Right lobe of liver (tissue), 6 donors: Measurements from ENCODE around the gene CLASRP. TPM values are rescaled to one million over a fixed set of nuclear protein-coding genes. Genes with fewer than 3 reads are reported as not detected.
"Not testable (repeated sequence)": the region's sequence is repeated elsewhere in the genome, so short reads cannot be mapped to it uniquely, and the experiment has no call there.

ENCODE experiments used
- ATAC-seq, 4 donors: fragments of 200-7000 bp; cut with Tn5 transposase; one replicate each; pipeline ENCODE4 v1.9.1; 2020; ENCODE audit warnings: mild to moderate bottlenecking in 4 of 4, moderate library complexity in 4 of 4
- DNase-seq, 3 donors: peaks; one replicate each; pipeline ENCODE4 v3.0.0-alpha.2; 2020
- H3K27ac ChIP-seq, 3 donors: fragments of 200-600 bp; one replicate each; pipeline ENCODE4 v1.8.0; 2022
- H3K27me3 ChIP-seq, 2 donors: fragments of 200-600 bp; one replicate each; pipeline ENCODE4 v1.8.0; 2022
- H3K36me3 ChIP-seq, 4 donors: fragments of 200-600 bp; sonication (generic) in 1 of 4; one replicate each; pipeline versions ENCODE4 v1.5.1 to v1.8.0; 2017 to 2022; ENCODE audit warnings: control low read depth in 1 of 4
- H3K4me1 ChIP-seq, 4 donors: fragments of 200-600 bp; sonication (generic) in 1 of 4; one replicate each; pipeline versions ENCODE4 v1.5.1 to v1.8.0; 2017 to 2022; ENCODE audit warnings: control low read depth in 1 of 4
- H3K4me3 ChIP-seq, 3 donors: fragments of 200-600 bp; one replicate each; pipeline ENCODE4 v1.8.0; 2022
- H3K9me3 ChIP-seq, 4 donors: fragments of 200-600 bp; sonication (generic) in 1 of 4; one replicate each; pipeline versions ENCODE4 v1.5.1 to v1.8.0; 2017 to 2022; ENCODE audit warnings: control low read depth in 1 of 4
- CTCF ChIP-seq, 4 donors: fragments of 200-600 bp in 3 of 4; fragments of 450-650 bp in 1 of 4; IDR thresholded peaks; one replicate each; pipeline versions ENCODE4 v1.5.1 to v1.8.0; 2016 to 2022; ENCODE audit warnings: antibody characterized with exemption in 4 of 4, mild to moderate bottlenecking in 2 of 4
- POLR2A ChIP-seq: fragments of 450-650 bp; IDR thresholded peaks from one replicate; pipeline ENCODE4 v1.6.1; 2017; ENCODE audit warnings: antibody characterized with exemption, mild to moderate bottlenecking
- WGBS: methylation state at CpG from one replicate; pipeline ENCODE4 v1.1.6; 2018; ENCODE audit warnings: low coverage, low lambda C conversion rate; ENCODE audit not compliant: insufficient coverage; ENCODE audit errors: missing lambda C conversion rate; 5-methylcytosine and 5-hydroxymethylcytosine counted together
- intact Hi-C, 2 donors: fragments of 100-400 bp; cut with DNase I; formaldehyde crosslinking; loops; one replicate each; pipeline versions ENCODE4 v1.11.2 to v1.14.1; 2022
- total RNA-seq, 6 experiments: library from RNA; depleted of rRNA in 2 of 6; stranded (reverse); fragments of >200 nt in 2 of 6; fragmentation: NEBNext Ultra II Directional in 3 of 6; extraction: Animal tissue kit (Norgen Biotek cat#: 25700) in 3 of 6; gene quantifications; one replicate each; pipeline versions ENCODE4 v1.1.0 to v1.2.4, GENCODE V29; 2016 to 2023
- donor health status: DM: no; HTN: yes; CAD: no.
- donor health status: DM: no; HTN: no; CAD: no.
- donor health status: DM: no; HTN: no; CAD: no.
- donor health status: DM: no; HTN: yes; CAD: no.
- donor health status: DM: no; HTN: yes; CAD: no.

Gene CLASRP
- total RNA-seq, 6 experiments from 2014 or later, result 30.5 to 66.8 (median 44.8) TPM

- H3K27me3 ChIP-seq, result no peaks in the 10 kb centered on the region
- no peak overlapping the region for H3K27ac ChIP-seq
- no peak overlapping the region for H3K4me3 ChIP-seq
- intact Hi-C loops, result no loop called here
- no peak for DNase-seq
- WGBS, result 94% methylated on average over 10 of the region's 44 CpGs
- no peaks in the 10 kb centered on the region for H3K9me3 ChIP-seq
- H3K4me1 ChIP-seq, result no peaks in the 10 kb centered on the region
- ATAC-seq, result peak in 1 of 4 donors; percentile 5
- TF ChIP-seq POLR2A, result no peak
- no peak for TF ChIP-seq CTCF (IDR thresholded peaks at IDR 0.05)
- peaks cover 0 to 32% (median 13%) of the 10 kb centered on the region in 4 donors for H3K36me3 ChIP-seq
Observed at GRCh38 chr19:44992336-44993163, 46.3 kb upstream of the CLASRP start.

GRCh38 chr19:44993526-44993925 lies 45.3 kb upstream of the CLASRP start:
- no peaks in the 10 kb centered on the region for H3K4me1 ChIP-seq
- ATAC-seq (no peak), DNase-seq (no peak)
- H3K9me3 ChIP-seq, result no peaks in the 10 kb centered on the region
- WGBS, result 65% methylated on average over 2 of the region's 6 CpGs
- no peaks in the 10 kb centered on the region for H3K27me3 ChIP-seq
- no peak overlapping the region for H3K4me3 ChIP-seq
- intact Hi-C loops, result no loop called here
- peaks cover 0 to 25% (median 12%) of the 10 kb centered on the region in 4 donors for H3K36me3 ChIP-seq
- TF ChIP-seq CTCF (IDR thresholded peaks at IDR 0.05), result no peak
- TF ChIP-seq POLR2A, result no peak
- no peak overlapping the region for H3K27ac ChIP-seq

- H3K36me3 ChIP-seq, result peaks cover 0 to 20% (median 10%) of the 10 kb centered on the region in 4 donors
- no CpG with 5 or more reads among the region's 12 CpGs for WGBS
- H3K4me3 ChIP-seq, result no peak overlapping the region
- TF ChIP-seq CTCF (IDR thresholded peaks at IDR 0.05) (no peak), POLR2A (no peak)
- H3K9me3 ChIP-seq, result no peaks in the 10 kb centered on the region
- no peaks in the 10 kb centered on the region for H3K4me1 ChIP-seq
- no peak overlapping the region for H3K27ac ChIP-seq
- peak in 1 of 4 donors; percentile 17 for ATAC-seq
- intact Hi-C loops, result no loop called here
- no peaks in the 10 kb centered on the region for H3K27me3 ChIP-seq
- no peak for DNase-seq
Observed at GRCh38 chr19:44993926-44994537, 44.8 kb upstream of the CLASRP start.

GRCh38 chr19:44998025-44998424 lies 40.8 kb upstream of the CLASRP start:
- no peak overlapping the region for H3K27ac ChIP-seq
- DNase-seq (no peak), ATAC-seq (no peak)
- intact Hi-C loops, result no loop called here
- TF ChIP-seq CTCF (IDR thresholded peaks at IDR 0.05), result no peak
- TF ChIP-seq POLR2A, result no peak
- peaks cover 0 to under 1% (median 0%) of the 10 kb centered on the region in 4 donors for H3K36me3 ChIP-seq
- H3K27me3 ChIP-seq, result no peaks in the 10 kb centered on the region
- 82% methylated on average over 4 of the region's 4 CpGs for WGBS
- H3K9me3 ChIP-seq, result no peaks in the 10 kb centered on the region
- no peak overlapping the region for H3K4me3 ChIP-seq
- H3K4me1 ChIP-seq, result no peaks in the 10 kb centered on the region

GRCh38 chr19:44999131-44999925 lies 39.5 kb upstream of the CLASRP start:
- H3K36me3 ChIP-seq, DNase-seq, H3K9me3 ChIP-seq, H3K4me1 ChIP-seq, H3K4me3 ChIP-seq, intact Hi-C loops, H3K27me3 ChIP-seq, H3K27ac ChIP-seq, ATAC-seq: not testable (repeated sequence)
- WGBS, result 58% methylated on average over 7 of the region's 12 CpGs

GRCh38 chr19:45000665-45001064 lies 38.2 kb upstream of the CLASRP start:
- Histone ChIP-seq H3K4me3 (peak overlapping the region in 1 of 3 donors; percentile 73), H3K27ac (peak overlapping the region in 1 of 3 donors; percentile 64)
- DNase-seq, intact Hi-C loops, ATAC-seq, H3K9me3 ChIP-seq, H3K36me3 ChIP-seq, H3K4me1 ChIP-seq, H3K27me3 ChIP-seq: not testable (repeated sequence)
- WGBS, result 71% methylated on average over 13 of the region's 19 CpGs
